Measurements from ENCODE around the gene CD22. TPM values are rescaled to one million over a fixed set of nuclear protein-coding genes. Genes with fewer than 3 reads are reported as not detected.
A peak's percentile ranks its signal among the peaks of the same experiment; 100 is the strongest.

Gene CD22
- total and polyA plus RNA-seq, 2 of the 13 experiments (the other 11 are each of a cell fraction or from before 2014, with no cell fraction given) = 0.71 to 1.7 TPM

DNA sequence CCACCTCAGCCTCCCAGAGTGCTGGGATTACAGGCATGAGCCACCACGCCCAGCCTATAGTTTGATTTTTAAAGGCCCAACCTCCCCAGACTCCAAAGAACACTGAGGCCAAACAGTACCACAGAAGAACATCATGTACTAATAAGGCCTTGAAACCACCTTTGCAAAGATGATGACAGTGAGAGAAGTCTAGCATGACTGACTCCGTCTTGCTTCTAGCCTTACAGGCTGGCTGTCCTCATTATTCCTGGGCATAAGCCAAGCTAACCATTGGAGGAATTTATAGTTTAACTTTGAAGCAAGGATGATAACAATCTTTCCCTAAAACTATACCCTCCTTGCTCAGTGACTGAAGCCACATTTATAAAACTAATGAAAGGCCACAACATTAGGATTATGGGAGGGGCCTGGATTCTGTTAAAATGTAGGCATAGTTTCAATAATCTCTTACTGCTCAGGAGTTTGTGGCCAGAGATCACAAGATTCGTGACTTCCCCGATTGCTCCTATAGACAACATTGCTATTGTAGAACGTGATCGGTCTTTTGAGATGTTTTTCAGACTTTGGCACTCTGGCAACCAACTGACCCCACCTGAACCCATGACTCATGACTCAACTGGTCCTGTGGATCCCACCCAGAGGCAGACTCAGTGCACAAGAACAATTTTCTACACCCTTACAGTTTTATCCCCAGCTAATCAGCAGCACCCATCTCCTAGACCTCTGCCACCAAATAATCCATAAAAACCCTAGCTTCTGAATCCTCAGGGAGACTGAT, 59.5 kb downstream of the CD22 start (continued):
- TF ChIP-seq MLX (CRISPR knock-in tag; IDR thresholded peaks at IDR 0.05) = 0 out of 2 replicates have a peak, but pooled peaks have one; percentile 46
- peak; percentile 45; the same call in 1 of the 2 replicates for TF ChIP-seq HNF4A (CRISPR knock-in tag; IDR thresholded peaks at IDR 0.05)
- TF ChIP-seq, protein P1, sequence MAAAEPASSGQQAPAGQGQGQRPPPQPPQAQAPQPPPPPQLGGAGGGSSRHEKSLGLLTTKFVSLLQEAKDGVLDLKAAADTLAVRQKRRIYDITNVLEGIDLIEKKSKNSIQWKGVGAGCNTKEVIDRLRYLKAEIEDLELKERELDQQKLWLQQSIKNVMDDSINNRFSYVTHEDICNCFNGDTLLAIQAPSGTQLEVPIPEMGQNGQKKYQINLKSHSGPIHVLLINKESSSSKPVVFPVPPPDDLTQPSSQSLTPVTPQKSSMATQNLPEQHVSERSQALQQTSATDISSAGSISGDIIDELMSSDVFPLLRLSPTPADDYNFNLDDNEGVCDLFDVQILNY (CRISPR knock-in tag; conservative IDR thresholded peaks at IDR 0.05) = no peak
- TF ChIP-seq ELF3 (CRISPR knock-in tag; IDR thresholded peaks at IDR 0.05) = peak; percentile 39; the same call in 1 of the 2 replicates
- no peak for TF ChIP-seq XRCC5 (optimal IDR thresholded peaks at IDR 0.05; ENCODE audit: low read length)
- TF ChIP-seq SYNCRIP (IDR thresholded peaks at IDR 0.05; ENCODE audit: insufficient read depth, low read depth, low read length) = no peak
- no peak for TF ChIP-seq ZNF329 (CRISPR knock-in tag; IDR thresholded peaks at IDR 0.05; ENCODE audit: low read depth)
- no peak for TF ChIP-seq ZNF639 (CRISPR knock-in tag; conservative IDR thresholded peaks at IDR 0.05)
- TF ChIP-seq ZBTB46 (CRISPR knock-in tag; IDR thresholded peaks at IDR 0.05; ENCODE audit: borderline replicate concordance) = no peak
- TF ChIP-seq ZNF563 (CRISPR knock-in tag; IDR thresholded peaks at IDR 0.05) = no peak
- TF ChIP-seq, protein P2, sequence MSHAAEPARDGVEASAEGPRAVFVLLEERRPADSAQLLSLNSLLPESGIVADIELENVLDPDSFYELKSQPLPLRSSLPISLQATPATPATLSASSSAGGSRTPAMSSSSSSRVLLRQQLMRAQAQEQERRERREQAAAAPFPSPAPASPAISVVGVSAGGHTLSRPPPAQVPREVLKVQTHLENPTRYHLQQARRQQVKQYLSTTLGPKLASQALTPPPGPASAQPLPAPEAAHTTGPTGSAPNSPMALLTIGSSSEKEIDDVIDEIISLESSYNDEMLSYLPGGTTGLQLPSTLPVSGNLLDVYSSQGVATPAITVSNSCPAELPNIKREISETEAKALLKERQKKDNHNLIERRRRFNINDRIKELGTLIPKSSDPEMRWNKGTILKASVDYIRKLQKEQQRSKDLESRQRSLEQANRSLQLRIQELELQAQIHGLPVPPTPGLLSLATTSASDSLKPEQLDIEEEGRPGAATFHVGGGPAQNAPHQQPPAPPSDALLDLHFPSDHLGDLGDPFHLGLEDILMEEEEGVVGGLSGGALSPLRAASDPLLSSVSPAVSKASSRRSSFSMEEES (CRISPR knock-in tag; IDR thresholded peaks at IDR 0.05) = peak; percentile 89
- TF ChIP-seq ZNF232 (CRISPR knock-in tag; IDR thresholded peaks at IDR 0.05; ENCODE audit: borderline replicate concordance) = no peak
- TF ChIP-seq GATAD2A (CRISPR knock-in tag; IDR thresholded peaks at IDR 0.05) = peak; percentile 48
- no peak for TF ChIP-seq HDAC6 (IDR thresholded peaks at IDR 0.05; ENCODE audit: low read depth, low read length)
- TF ChIP-seq ZNF616 (CRISPR knock-in tag; IDR thresholded peaks at IDR 0.05; ENCODE audit: low read depth) = no peak
- TF ChIP-seq TCF7 (IDR thresholded peaks at IDR 0.05; ENCODE audit: low read depth) = peak; percentile 66
- TF ChIP-seq SP140L (CRISPR knock-in tag; IDR thresholded peaks at IDR 0.05; ENCODE audit: borderline replicate concordance) = no peak
- TF ChIP-seq, protein P3, sequence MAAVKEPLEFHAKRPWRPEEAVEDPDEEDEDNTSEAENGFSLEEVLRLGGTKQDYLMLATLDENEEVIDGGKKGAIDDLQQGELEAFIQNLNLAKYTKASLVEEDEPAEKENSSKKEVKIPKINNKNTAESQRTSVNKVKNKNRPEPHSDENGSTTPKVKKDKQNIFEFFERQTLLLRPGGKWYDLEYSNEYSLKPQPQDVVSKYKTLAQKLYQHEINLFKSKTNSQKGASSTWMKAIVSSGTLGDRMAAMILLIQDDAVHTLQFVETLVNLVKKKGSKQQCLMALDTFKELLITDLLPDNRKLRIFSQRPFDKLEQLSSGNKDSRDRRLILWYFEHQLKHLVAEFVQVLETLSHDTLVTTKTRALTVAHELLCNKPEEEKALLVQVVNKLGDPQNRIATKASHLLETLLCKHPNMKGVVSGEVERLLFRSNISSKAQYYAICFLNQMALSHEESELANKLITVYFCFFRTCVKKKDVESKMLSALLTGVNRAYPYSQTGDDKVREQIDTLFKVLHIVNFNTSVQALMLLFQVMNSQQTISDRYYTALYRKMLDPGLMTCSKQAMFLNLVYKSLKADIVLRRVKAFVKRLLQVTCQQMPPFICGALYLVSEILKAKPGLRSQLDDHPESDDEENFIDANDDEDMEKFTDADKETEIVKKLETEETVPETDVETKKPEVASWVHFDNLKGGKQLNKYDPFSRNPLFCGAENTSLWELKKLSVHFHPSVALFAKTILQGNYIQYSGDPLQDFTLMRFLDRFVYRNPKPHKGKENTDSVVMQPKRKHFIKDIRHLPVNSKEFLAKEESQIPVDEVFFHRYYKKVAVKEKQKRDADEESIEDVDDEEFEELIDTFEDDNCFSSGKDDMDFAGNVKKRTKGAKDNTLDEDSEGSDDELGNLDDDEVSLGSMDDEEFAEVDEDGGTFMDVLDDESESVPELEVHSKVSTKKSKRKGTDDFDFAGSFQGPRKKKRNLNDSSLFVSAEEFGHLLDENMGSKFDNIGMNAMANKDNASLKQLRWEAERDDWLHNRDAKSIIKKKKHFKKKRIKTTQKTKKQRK (IDR thresholded peaks at IDR 0.05; ENCODE audit: low read length) = no peak
- no peak for TF ChIP-seq PHF5A (CRISPR knock-in tag; IDR thresholded peaks at IDR 0.05; ENCODE audit: low read depth, unreplicated experiment)
- no peak for TF ChIP-seq ZNF333 (CRISPR knock-in tag; IDR thresholded peaks at IDR 0.05; ENCODE audit: borderline replicate concordance)
- no peak for TF ChIP-seq SMAD9 (CRISPR knock-in tag; IDR thresholded peaks at IDR 0.05)

All from HepG2 (cell line).